HepG2 (cell line): ENCODE results near the gene MMP24OS. TPM values are rescaled to one million over a fixed set of nuclear protein-coding genes. Genes with fewer than 3 reads are reported as not detected.

Source experiments
- ATAC-seq: fragments of 200-7000 bp; cut with Tn5 transposase; 3 replicates; pipeline ENCODE4 v1.9.1; 2020; ENCODE audit warnings: mild to moderate bottlenecking, moderate library complexity
- BruUV-seq: library from RNA; stranded (reverse); fragments of 400-500 nt; replicated peaks from 2 replicates; lab custom pipeline; 2021; lab: Mats Ljungman, UMichigan
- CTCF ChIA-PET: fragments of 300-600 bp; formaldehyde crosslinking; extraction: SDS; loops from one replicate; lab custom pipeline; 2021; ENCODE audit warnings: low total read pairs, inconsistent platforms, low intra/inter-chr PET ratio; lab: Yijun Ruan, JAX
- POLR2A ChIA-PET: fragments of 350-600 bp; sonication (Branson Sonifier 250); formaldehyde crosslinking; loops from one replicate; lab custom pipeline; 2020; ENCODE audit warnings: antibody characterized with exemption, inconsistent platforms; lab: Yijun Ruan, JAX
- DNase-seq: peaks from one replicate; pipeline ENCODE4 v3.0.0-alpha.2; 2015; ENCODE audit warnings: low spot score
- FAIRE-seq: peaks from 3 replicates; lab custom pipeline; 2011; peaks lifted over from hg19 to GRCh38; lab: Jason Lieb, UNC
- H2AFZ ChIP-seq: one replicate; pipeline ENCODE4 v1.6.1; 2011; ENCODE audit warnings: low read length, inconsistent platforms
- H3K27ac ChIP-seq: fragments of 300-600 bp; 3 replicates; pipeline ENCODE4 v1.8.0; 2011; ENCODE audit warnings: mixed run types, mild to moderate bottlenecking, mixed read lengths, low read length, inconsistent platforms; ENCODE audit not compliant: insufficient read depth; ENCODE audit errors: extremely low read length
- H3K27me3 ChIP-seq, 2 experiments: fragments of 200-600 bp in 1 of 2; 2 replicates in 1 of 2; 3 replicates in 1 of 2; pipeline versions ENCODE4 v1.6.0 to v1.8.0; 2011; ENCODE audit warnings: low read length in 2 of 2, mild to moderate bottlenecking in 2 of 2, moderate library complexity in 2 of 2, inconsistent platforms in 1 of 2; ENCODE audit not compliant: insufficient read depth in 2 of 2, control insufficient read depth in 1 of 2
- H3K36me3 ChIP-seq, 2 experiments: fragments of 200-600 bp in 1 of 2; replicated peaks in 1 of 2; 2 replicates in 1 of 2; 3 replicates in 1 of 2; pipeline versions ENCODE4 v1.5.1 to v1.8.0; 2011; ENCODE audit warnings: low read length in 2 of 2, inconsistent platforms in 1 of 2; ENCODE audit not compliant: insufficient read depth in 2 of 2, control insufficient read depth in 1 of 2
- H3K4me1 ChIP-seq: 2 replicates; pipeline ENCODE4 v1.5.1; 2012; ENCODE audit warnings: low read length, inconsistent platforms; ENCODE audit not compliant: insufficient read depth
- H3K4me2 ChIP-seq: 2 replicates; pipeline ENCODE4 v1.6.0; 2011; ENCODE audit warnings: low read depth, low read length, inconsistent platforms
- H3K4me3 ChIP-seq, 3 experiments: fragments of 200-600 bp in 1 of 3; sonication (generic), shearing (Covaris generic) in 1 of 3; replicated peaks in 1 of 3; 2 replicates each; pipeline ENCODE4 v1.5.1; 2011 to 2016; ENCODE audit warnings: low read length in 3 of 3, inconsistent platforms in 2 of 3, low read depth in 2 of 3, mild to moderate bottlenecking in 2 of 3, control low read depth in 1 of 3, mixed read lengths in 1 of 3; ENCODE audit not compliant: insufficient read depth in 1 of 3
- H3K79me2 ChIP-seq: one replicate; pipeline ENCODE4 v1.6.1; 2011; ENCODE audit warnings: low read length, inconsistent platforms; ENCODE audit not compliant: insufficient read depth
- H3K9ac ChIP-seq: 2 replicates; pipeline ENCODE4 v1.6.0; 2011; ENCODE audit warnings: mild to moderate bottlenecking, low read depth, low read length, inconsistent platforms; ENCODE audit not compliant: insufficient read depth
- H3K9me3 ChIP-seq: 2 replicates; pipeline ENCODE4 v1.5.1; 2012; ENCODE audit warnings: mild to moderate bottlenecking, low read length
- H4K20me1 ChIP-seq: 2 replicates; pipeline ENCODE4 v1.6.0; 2011; ENCODE audit warnings: inconsistent platforms, mild to moderate bottlenecking, low read length, moderate library complexity; ENCODE audit not compliant: insufficient read depth
- FOXO1 ChIP-seq: sonication (generic); formaldehyde crosslinking; IDR thresholded peaks from 2 replicates; pipeline ENCODE4 v1.4.0; 2020; ENCODE audit warnings: missing genetic modification reagents
- GLI4 ChIP-seq: sonication (generic); formaldehyde crosslinking; IDR thresholded peaks from 2 replicates; pipeline ENCODE4 v1.5.1; 2020; ENCODE audit warnings: missing genetic modification reagents, mild to moderate bottlenecking, moderate library complexity, borderline replicate concordance
- KLF9 ChIP-seq: IDR thresholded peaks from 2 replicates; pipeline ENCODE4 v1.6.1; 2016; ENCODE audit warnings: low read depth
- NCOR1 ChIP-seq: fragments of 200-600 bp; sonication (generic); IDR thresholded peaks from 2 replicates; pipeline ENCODE4 v1.7.0; 2017; ENCODE audit warnings: antibody characterized with exemption, low read length, borderline replicate concordance
- SRSF4 ChIP-seq: fragments of 200-400 bp; formaldehyde crosslinking; IDR thresholded peaks from one replicate; pipeline ENCODE4 v1.6.1; 2018; ENCODE audit warnings: mild to moderate bottlenecking, low read depth, low read length, moderate library complexity; ENCODE audit not compliant: poor library complexity, severe bottlenecking
- ZNF737 ChIP-seq: sonication (generic); formaldehyde crosslinking; IDR thresholded peaks from 2 replicates; pipeline ENCODE4 v1.5.0; 2020; ENCODE audit warnings: missing genetic modification reagents, mild to moderate bottlenecking, borderline replicate concordance
- ZNF776 ChIP-seq: sonication (generic); formaldehyde crosslinking; IDR thresholded peaks from 2 replicates; pipeline ENCODE4 v1.4.0; 2020; ENCODE audit warnings: mild to moderate bottlenecking, missing genetic modification reagents
- ZNF891 ChIP-seq: sonication (generic); formaldehyde crosslinking; IDR thresholded peaks from 2 replicates; pipeline ENCODE4 v1.5.0; 2020; ENCODE audit warnings: mild to moderate bottlenecking, missing genetic modification reagents
- WGBS: methylation state at CpG from one replicate; pipeline ENCODE4 v1.1.6; 2017; ENCODE audit warnings: low lambda C conversion rate; 5-methylcytosine and 5-hydroxymethylcytosine counted together
- in situ Hi-C: cut with HindIII; loops from 2 replicates; pipeline ENCODE4 v1.10.0; 2017; ENCODE audit warnings: low pct_unique_long_range_greater_than_20kb; ENCODE audit not compliant: extremely low pct_ligation_motif_present
- intact Hi-C: fragments of 100-400 bp; cut with micrococcal nuclease; formaldehyde crosslinking; loops from one replicate; pipeline ENCODE4 v1.10.0; 2022; ENCODE audit not compliant: unreplicated experiment
- polyA plus RNA-seq, 8 experiments: library from polyadenylated mRNA; depleted of rRNA in 3 of 8; stranded (reverse) in 7 of 8; unstranded in 1 of 8; fragments of >200 nt; fragmentation: Illumina TruSeq in 4 of 8; extraction: Trizol in 4 of 8; gene quantifications; 2 replicates each; pipeline versions ENCODE4 v1.2.1 to v1.2.3, GENCODE V29; 2011 to 2016; ENCODE audit warnings: low read depth in 4 of 8, missing spikeins in 1 of 8, mixed read lengths in 1 of 8; ENCODE audit not compliant: insufficient read depth in 1 of 8
- total RNA-seq, 5 experiments: library from RNA; depleted of rRNA; stranded (reverse); fragments of >200 nt; fragmentation: Illumina TruSeq; extraction: Trizol; gene quantifications; 2 replicates each; pipeline ENCODE4 v1.2.3, GENCODE V29; 2016; ENCODE audit warnings: low read depth in 1 of 5
- TF ChIP-seq, protein P1 (sequence below): sonication (generic); formaldehyde crosslinking; IDR thresholded peaks from 2 replicates; pipeline ENCODE4 v1.4.0; 2020; ENCODE audit warnings: mild to moderate bottlenecking, low read depth, missing genetic modification reagents
- TF ChIP-seq, protein P2 (sequence below): sonication (generic); formaldehyde crosslinking; IDR thresholded peaks from 2 replicates; pipeline ENCODE4 v1.8.1; 2023; ENCODE audit warnings: missing genetic modification reagents, mild to moderate bottlenecking, borderline replicate concordance
- TF ChIP-seq, protein P3 (sequence below): sonication (generic); formaldehyde crosslinking; IDR thresholded peaks from 2 replicates; pipeline ENCODE4 v1.4.0; 2020; ENCODE audit warnings: mild to moderate bottlenecking, missing genetic modification reagents
- TF ChIP-seq, protein P4 (sequence below): sonication (generic); IDR thresholded peaks from 2 replicates; pipeline ENCODE4 v1.6.1; 2016; ENCODE audit warnings: low read depth, borderline replicate concordance
- TF ChIP-seq, protein P5 (sequence below): IDR thresholded peaks from 2 replicates; pipeline ENCODE4 v1.6.1; 2016; ENCODE audit warnings: mild to moderate bottlenecking, missing biosample characterization, missing genetic modification reagents
- TF ChIP-seq, protein P6 (sequence below): sonication (generic); formaldehyde crosslinking; IDR thresholded peaks from 2 replicates; pipeline ENCODE4 v1.4.0; 2020; ENCODE audit warnings: missing genetic modification reagents, borderline replicate concordance

The MMP24OS gene
- total and polyA plus RNA-seq, 2 of the 13 experiments (the other 11 are each of a cell fraction or from before 2014, with no cell fraction given): 6.0 to 8.5 TPM

DNA sequence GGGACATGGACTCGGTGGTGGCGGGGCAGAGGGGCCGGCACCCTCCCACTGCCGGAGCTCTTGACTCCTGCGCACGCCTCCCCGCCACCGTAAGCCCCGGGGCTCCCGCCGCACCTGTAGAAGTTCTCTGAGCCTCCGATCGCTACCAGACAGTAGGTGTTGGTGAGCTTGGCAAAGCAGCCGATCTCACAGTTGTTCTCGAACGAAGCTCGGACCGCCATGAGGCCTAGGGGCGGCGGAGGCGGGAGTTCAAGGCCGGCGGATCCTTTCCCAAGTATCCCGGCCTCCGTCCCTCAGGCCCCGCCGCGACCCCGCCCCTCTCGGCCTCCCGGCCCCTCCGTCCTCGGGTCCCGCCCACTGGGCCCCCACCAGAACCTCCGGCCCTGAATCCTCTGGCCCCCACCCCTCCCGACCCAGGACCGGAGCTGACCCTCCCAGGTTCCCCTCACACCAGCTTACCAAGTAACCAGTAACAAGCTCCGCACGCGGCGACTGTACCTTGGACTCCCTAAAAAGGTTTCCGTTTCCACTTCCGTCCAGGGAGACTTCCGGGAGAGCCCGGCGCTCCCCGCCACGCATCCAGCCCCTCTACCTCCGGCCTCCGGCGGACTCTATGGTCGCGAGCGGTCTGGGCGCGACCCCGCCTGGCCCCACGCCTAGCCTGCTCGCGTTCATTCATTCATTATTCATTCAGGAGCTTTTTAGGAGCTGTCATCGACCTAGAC lies 6.5 kb upstream of the MMP24OS start, which contains the start of gene EIF6:
EIF6 (minus strand) TSS at position 506 of the 725 bp plus-strand sequence; CDS start at position 221, 285 bp downstream.
- Histone ChIP-seq H3K4me3 (peak within 1 kb of the TSS; percentile 80 to 98 (median 81)), H3K9me3 (no peaks in the 10 kb centered on the region), H3K4me2 (peak within 1 kb of the TSS; percentile 91), H4K20me1 (peaks cover 23% of the 10 kb centered on the region), H3K36me3 (peaks cover 15 to 26% of the 10 kb centered on the region in 2 experiments), H3K79me2 (peaks cover 45% of the 10 kb centered on the region), H3K4me1 (peaks cover 74% of the 10 kb centered on the region), H3K9ac (peak within 1 kb of the TSS; percentile 97), H3K27ac (peak within 1 kb of the TSS; percentile 95), H3K27me3 (peaks cover 0 to 2% of the 10 kb centered on the region in 2 experiments; a peak in 2 of 5 replicates), H2AFZ (peak within 1 kb of the TSS; percentile 62)
- FAIRE-seq: peak; percentile 77
- peak; percentile 76 for ATAC-seq
- intact Hi-C loops (no loop called here), in situ Hi-C loops (no loop called here)
- WGBS: under 1% methylated on average over 48 of the region's 61 CpGs
- CTCF ChIA-PET: no interaction called here
- DNase-seq: peak; percentile 99
- POLR2A ChIA-PET: interaction anchor here (0.6 to 3.5 kb wide), 41 partner anchors 10 to 670 kb away, joined by 3 to 80 read pairs (median 5); partner anchors contain the start of genes ACSS2, CEP250, EDEM2 and ERGIC3
- BruUV-seq: no TSS peak
- TF ChIP-seq ZNF891: peak; percentile 16
- TF ChIP-seq, protein P1, sequence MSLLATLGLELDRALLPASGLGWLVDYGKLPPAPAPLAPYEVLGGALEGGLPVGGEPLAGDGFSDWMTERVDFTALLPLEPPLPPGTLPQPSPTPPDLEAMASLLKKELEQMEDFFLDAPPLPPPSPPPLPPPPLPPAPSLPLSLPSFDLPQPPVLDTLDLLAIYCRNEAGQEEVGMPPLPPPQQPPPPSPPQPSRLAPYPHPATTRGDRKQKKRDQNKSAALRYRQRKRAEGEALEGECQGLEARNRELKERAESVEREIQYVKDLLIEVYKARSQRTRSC (CRISPR knock-in tag): no peak; the same call in 1 of the 2 replicates
- TF ChIP-seq KLF9: peak; percentile 67; the same call in 1 of the 2 replicates
- TF ChIP-seq FOXO1 (CRISPR knock-in tag): 0 out of 2 replicates have a peak, but pooled peaks have one; percentile 46
- TF ChIP-seq, protein P2, sequence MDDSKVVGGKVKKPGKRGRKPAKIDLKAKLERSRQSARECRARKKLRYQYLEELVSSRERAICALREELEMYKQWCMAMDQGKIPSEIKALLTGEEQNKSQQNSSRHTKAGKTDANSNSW: peak; percentile 90; the same call in 1 of the 2 replicates
- peak; percentile 97; the same call in 1 of the 2 replicates for TF ChIP-seq ZNF737
- TF ChIP-seq NCOR1: peak; percentile 95
- TF ChIP-seq, protein P3, sequence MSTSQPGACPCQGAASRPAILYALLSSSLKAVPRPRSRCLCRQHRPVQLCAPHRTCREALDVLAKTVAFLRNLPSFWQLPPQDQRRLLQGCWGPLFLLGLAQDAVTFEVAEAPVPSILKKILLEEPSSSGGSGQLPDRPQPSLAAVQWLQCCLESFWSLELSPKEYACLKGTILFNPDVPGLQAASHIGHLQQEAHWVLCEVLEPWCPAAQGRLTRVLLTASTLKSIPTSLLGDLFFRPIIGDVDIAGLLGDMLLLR (CRISPR knock-in tag): peak; percentile 90
- TF ChIP-seq ZNF776 (CRISPR knock-in tag): peak; percentile 95
- peak; percentile 97 for TF ChIP-seq GLI4 (CRISPR knock-in tag)
- TF ChIP-seq, protein P4, sequence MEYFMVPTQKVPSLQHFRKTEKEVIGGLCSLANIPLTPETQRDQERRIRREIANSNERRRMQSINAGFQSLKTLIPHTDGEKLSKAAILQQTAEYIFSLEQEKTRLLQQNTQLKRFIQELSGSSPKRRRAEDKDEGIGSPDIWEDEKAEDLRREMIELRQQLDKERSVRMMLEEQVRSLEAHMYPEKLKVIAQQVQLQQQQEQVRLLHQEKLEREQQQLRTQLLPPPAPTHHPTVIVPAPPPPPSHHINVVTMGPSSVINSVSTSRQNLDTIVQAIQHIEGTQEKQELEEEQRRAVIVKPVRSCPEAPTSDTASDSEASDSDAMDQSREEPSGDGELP: peak; percentile 57
- TF ChIP-seq, protein P5, sequence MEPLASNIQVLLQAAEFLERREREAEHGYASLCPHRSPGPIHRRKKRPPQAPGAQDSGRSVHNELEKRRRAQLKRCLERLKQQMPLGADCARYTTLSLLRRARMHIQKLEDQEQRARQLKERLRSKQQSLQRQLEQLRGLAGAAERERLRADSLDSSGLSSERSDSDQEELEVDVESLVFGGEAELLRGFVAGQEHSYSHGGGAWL (CRISPR knock-in tag): peak; percentile 89; the same call in 1 of the 2 replicates
- TF ChIP-seq, protein P6, sequence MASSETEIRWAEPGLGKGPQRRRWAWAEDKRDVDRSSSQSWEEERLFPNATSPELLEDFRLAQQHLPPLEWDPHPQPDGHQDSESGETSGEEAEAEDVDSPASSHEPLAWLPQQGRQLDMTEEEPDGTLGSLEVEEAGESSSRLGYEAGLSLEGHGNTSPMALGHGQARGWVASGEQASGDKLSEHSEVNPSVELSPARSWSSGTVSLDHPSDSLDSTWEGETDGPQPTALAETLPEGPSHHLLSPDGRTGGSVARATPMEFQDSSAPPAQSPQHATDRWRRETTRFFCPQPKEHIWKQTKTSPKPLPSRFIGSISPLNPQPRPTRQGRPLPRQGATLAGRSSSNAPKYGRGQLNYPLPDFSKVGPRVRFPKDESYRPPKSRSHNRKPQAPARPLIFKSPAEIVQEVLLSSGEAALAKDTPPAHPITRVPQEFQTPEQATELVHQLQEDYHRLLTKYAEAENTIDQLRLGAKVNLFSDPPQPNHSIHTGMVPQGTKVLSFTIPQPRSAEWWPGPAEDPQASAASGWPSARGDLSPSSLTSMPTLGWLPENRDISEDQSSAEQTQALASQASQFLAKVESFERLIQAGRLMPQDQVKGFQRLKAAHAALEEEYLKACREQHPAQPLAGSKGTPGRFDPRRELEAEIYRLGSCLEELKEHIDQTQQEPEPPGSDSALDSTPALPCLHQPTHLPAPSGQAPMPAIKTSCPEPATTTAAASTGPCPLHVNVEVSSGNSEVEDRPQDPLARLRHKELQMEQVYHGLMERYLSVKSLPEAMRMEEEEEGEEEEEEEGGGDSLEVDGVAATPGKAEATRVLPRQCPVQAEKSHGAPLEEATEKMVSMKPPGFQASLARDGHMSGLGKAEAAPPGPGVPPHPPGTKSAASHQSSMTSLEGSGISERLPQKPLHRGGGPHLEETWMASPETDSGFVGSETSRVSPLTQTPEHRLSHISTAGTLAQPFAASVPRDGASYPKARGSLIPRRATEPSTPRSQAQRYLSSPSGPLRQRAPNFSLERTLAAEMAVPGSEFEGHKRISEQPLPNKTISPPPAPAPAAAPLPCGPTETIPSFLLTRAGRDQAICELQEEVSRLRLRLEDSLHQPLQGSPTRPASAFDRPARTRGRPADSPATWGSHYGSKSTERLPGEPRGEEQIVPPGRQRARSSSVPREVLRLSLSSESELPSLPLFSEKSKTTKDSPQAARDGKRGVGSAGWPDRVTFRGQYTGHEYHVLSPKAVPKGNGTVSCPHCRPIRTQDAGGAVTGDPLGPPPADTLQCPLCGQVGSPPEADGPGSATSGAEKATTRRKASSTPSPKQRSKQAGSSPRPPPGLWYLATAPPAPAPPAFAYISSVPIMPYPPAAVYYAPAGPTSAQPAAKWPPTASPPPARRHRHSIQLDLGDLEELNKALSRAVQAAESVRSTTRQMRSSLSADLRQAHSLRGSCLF (CRISPR knock-in tag): no peak
- TF ChIP-seq SRSF4: no peak
